GM19043 (cell line): ENCODE data around the gene CLSTN1.

Experiments
- ATAC-seq: cut with Tn5 transposase; IDR thresholded peaks from one replicate; pipeline ENCODE4 v1.9.1; 2021; ENCODE audit warnings: low read depth; ENCODE audit not compliant: unreplicated experiment

CLSTN1 gene

GRCh38 chr1:9823943-9824701 lies at the start of gene CLSTN1:
Gene CLSTN1 (minus strand): TSS chr1:9823965. CDS start chr1:9823733, 232 bp downstream.
- peak; percentile 43 for ATAC-seq

DNA sequence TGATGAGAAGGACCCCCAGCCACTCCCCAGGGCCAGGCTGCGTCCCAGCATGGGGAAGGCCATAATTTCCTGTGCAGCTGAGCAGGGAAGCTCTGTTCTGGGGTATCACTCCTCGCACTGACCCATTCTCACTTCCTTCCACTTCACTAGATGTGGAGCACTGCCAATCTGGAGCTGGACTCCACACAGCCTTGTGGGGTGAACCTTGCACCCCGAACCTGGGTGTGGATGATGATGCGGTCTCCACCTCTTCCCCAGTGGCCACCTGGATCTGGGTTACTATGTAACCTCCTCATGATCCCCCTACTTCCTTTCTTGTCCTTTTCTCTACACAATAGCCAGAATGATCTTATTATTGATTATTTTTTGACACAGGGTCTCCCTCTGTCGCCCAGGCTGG lies 49.6 kb upstream of the CLSTN1 start:
- no peak for ATAC-seq

DNA sequence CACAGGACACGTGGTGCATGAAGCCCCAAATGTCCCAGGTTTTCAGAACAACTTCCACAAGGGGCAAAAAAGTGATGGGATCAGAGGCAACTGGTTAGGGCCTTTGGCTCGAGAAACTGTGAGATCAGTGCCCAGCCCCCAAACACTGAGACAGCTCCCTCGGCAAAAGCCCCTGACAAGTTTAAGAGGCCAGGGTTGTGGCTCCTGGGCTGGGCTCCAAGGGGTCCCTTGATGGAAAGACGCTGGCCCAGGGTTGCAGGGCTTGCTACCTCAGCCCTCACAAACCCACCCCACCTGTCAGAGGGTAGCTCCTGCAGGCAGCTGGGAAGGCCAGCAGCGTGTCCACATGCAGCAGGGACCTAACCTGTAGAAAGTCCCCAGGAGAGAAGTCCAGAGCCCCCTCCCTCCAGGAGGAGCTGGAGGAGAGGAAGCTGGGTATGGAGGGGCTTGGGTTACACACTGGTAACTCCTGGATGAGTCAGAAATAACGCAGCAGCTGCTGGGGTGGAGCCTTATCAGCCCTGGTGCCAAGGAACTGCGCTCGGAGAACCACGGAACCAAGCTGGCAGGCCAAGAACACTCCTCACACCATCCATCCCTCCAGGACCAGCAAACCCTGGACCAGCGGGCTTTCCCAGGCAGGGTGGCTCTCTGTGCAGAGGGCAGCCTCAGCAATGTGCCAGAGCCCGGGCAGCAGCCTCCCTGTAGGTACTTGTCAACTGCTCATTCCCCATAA lies 48.8 kb upstream of the CLSTN1 start:
- ATAC-seq, result no peak

GRCh38 chr1:9871707-9872425 lies 48.1 kb upstream of the CLSTN1 start:
- ATAC-seq, result no peak

- no peak for ATAC-seq
These were observed 47.3 kb upstream of the CLSTN1 start for GRCh38 chr1:9871021-9871420.

DNA sequence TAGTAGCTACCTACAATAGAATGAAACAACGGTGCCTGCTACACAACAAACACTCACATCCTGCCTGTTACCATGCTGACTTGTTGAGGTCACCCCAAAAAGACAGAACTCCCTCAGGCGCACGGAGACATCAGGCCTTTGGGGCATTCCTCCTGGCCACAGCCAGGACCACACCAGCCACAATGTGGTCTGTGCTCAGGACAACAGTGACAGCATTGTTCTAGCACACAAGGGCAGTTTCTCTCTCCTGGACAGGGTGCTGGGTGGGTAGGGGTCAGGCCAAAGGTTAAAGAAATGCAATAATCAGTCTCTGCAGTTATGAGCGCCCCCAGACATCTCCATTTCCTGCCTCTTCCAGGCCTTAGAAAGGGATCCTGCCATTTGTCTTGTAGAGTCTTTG lies 46.8 kb upstream of the CLSTN1 start:
- no peak for ATAC-seq

DNA sequence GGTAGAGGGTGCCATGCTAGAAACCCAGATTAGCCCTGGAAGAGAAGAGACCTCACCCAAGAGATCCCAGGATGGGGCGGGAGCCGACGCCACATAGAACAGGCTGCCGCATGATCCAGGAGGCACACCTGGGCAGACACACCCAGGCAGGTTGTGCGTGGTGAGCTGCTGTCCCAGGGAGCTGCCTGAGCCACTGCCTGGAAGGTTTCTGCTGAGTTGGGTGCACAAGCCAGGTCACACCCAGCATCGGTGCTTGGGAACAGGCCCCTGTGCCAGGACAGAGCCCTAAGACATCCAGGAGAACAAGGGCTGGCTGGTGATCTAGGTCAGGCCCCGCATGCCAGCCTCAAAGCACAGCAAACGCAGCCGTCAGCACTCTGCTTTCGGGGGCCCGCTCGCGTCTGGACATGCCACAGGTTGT lies 46.1 kb upstream of the CLSTN1 start:
- ATAC-seq, result no peak

DNA sequence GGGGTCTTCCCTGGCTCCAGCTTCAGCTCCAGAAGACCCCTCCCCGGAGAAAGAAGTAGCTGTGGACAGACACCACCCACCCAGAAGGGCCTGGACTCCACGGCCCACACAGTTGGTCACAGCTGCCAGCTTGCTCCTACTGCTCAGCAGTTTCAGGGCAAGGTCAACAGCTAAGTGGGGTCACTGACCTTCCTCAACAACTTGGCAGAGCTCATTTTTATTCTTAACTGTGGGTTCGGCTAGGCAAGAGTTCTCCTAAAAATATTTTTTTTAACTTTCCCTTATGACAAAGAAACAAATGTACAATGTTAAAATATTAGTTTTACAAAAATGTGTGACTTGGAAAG lies 44.5 kb upstream of the CLSTN1 start:
- ATAC-seq, result no peak

DNA sequence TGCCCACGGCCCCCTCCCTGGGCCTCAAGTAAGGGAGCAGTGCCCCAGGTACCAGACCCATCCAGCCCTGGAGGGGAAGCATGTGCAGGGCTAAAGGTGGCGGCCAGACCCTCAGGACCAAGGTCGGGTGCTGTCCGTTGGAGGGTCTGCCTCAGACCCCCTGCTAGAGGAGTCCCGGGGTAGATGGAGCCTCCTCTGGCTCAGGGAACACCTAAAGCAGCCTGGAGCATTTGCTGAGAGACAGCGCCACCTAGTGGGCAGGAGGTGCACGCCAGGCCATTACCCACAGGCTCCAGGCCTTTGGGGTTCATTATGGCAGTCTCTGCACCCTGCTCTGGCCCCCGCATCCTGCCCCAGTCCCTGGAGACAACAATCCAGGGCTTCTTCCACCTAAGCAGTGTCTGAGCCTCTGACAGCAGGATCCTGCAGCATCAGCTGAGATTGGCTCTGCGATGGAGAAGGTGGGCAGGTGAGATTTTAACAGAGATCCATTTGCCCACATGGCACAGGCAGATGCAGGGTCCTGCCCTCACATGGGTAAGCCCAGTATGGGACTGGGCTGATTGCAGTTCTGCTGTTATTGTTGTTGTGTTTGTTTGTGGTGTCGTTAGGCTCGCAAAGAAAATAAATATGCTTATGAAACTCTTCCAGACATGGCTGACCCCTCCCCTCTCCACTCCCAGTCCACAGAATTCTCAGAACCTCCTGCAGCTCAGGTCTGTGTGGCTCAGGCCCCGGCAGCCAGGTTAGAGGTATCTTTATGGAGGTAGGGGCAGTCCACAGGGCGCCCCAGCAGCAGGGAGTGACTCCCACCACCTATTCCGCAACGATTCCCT lies 43.9 kb upstream of the CLSTN1 start:
- ATAC-seq, result peak; percentile 56

DNA sequence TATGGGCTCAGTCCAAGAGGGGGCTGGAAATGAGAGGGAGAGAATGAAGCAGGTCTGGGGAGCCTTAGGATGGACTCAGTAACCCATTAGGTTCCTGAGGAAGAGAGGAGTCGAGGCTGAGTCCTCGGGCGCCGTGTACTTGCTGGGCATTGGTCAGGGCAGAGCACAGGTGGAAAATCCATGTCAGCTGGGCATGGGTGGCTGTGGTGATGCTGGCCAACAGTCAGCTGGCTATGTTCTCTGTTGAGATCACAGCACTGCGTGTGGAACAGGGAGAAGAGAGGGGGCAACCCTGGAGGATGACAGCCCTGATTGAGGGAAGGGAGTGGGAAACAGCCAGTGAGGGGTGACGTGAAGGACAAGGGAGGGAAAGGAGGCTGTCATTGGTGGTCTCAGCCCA lies 43.1 kb upstream of the CLSTN1 start:
- ATAC-seq, result no peak

DNA sequence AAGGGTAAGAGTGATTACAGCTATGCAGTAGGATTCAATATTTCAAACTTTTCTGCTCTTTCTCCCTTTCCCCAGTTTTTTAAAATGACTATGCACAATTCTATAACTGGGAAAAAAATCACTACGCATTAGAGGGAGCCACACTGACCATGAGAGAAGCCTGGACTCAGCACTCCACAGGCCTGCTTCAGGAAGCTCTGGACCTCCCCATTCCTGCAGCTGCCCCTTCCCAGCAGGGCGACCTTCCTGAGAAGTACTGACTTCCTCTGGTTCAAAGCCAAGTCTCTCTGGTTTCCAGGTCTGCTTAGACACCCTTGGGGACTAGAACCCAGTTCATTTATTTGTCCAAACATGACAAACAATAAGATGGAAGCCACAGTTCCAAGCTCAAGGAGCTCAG lies 42.0 kb upstream of the CLSTN1 start:
- ATAC-seq, result no peak

DNA sequence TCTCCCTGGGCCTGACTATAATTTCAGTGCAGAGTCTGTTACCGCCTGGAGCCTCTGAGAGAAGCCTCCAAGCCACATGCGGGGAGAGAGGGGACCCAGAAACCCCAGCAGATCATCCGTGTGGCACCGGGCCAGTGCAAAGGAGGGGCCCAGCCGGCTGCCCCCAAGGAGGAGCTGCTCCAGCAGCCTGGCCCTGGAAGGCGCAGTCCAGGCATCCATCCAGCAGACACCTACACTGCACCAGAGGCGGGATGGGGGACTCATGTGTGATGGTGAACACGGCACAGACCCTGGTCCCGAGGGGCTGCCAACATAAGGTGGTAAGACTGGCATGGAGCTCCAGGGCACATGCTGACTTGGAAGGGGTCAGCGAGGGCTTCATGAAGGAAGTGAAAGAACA lies 39.6 kb upstream of the CLSTN1 start:
- ATAC-seq, result no peak

- ATAC-seq, result no peak
These were observed 37.6 kb upstream of the CLSTN1 start for GRCh38 chr1:9861360-9861759.

- no peak for ATAC-seq
These were observed 37.1 kb upstream of the CLSTN1 start for GRCh38 chr1:9860887-9861286.

DNA sequence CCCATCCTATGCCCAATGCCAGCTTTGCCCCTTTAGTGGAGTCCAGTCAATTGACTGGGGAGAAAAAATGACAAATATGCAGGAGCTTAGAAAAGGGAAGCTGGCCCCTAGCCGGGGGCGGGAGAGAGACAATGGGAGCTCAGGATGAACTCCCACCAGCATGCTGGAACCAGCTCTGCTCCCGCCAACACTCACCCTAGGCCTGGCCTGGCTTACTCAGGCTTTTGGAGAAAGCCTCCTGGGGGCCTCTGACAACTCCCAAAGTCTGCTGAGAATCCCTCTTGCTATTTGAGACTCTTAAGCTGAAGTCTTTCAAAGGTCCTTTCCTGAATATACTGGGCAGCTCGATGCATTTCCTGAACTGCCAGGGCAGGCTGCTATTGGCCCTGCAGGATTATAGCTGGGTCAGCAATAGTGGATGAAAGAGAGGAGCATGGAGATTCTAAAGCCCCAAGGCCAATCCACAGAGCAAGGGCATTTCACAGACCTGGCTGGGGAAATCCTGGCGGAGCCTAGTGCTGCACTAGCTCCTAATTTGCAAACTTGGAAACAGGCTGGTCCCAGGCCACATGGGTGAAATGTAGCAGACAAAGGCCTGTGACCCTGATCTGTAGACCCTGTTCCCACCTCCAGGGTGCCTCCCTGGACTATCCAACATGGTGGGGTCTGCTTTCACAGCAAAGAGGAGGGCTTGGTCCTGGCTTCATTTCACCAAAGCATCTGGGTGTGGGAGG lies 35.7 kb upstream of the CLSTN1 start:
- ATAC-seq, result no peak

- ATAC-seq, result no peak
These were observed 34.7 kb upstream of the CLSTN1 start for GRCh38 chr1:9858293-9859035.

GRCh38 chr1:9855186-9855585 lies 31.4 kb upstream of the CLSTN1 start:
- ATAC-seq, result no peak

DNA sequence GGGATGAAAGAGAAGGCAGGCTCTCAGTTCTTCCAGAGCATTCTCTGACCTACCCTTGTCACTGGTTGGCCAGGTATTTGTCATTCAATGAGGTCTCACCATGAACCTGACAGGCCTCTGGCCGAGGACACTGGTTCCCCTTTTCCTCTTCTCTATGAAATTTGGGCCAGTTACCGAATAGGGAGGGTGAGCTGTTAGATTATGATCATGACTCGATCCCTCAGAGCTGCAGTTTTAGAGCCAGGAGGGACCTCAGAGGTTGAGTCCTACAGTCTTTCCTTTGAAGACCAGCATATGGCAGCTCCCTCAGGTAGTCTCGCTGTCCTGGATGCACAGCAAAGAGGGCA lies 29.5 kb upstream of the CLSTN1 start:
- no peak for ATAC-seq

- no peak for ATAC-seq
These were observed 28.9 kb upstream of the CLSTN1 start for GRCh38 chr1:9852410-9853248.
